Neural progenitor cell (in vitro differentiated cells): ENCODE results near the gene CSF1. TPM values are rescaled to one million over a fixed set of nuclear protein-coding genes. Genes with fewer than 3 reads are reported as not detected.
A peak's percentile ranks its signal among the peaks of the same experiment; 100 is the strongest.

ENCODE experiments used
- DNase-seq: peaks from one replicate; pipeline ENCODE4 v3.0.0-alpha.2; 2016; ENCODE audit warnings: low spot score
- H2AFZ ChIP-seq: fragments of 200-600 bp; sonication (generic); replicated peaks from 2 replicates; pipeline ENCODE4 v1.6.1; 2016; ENCODE audit warnings: antibody characterized with exemption
- H3F3A ChIP-seq: fragments of 200-600 bp; sonication (generic); 2 replicates; pipeline ENCODE4 v1.6.1; 2016; ENCODE audit warnings: antibody characterized with exemption, low read depth
- H3K27ac ChIP-seq: fragments of 200-600 bp; sonication (generic); 2 replicates; pipeline ENCODE4 v1.5.1; 2016; ENCODE audit warnings: mild to moderate bottlenecking
- H3K27me3 ChIP-seq: fragments of 200-600 bp; sonication (generic); 2 replicates; pipeline ENCODE4 v1.6.1; 2016; ENCODE audit warnings: mild to moderate bottlenecking, moderate library complexity
- H3K36me3 ChIP-seq: fragments of 200-600 bp; sonication (generic); 2 replicates; pipeline ENCODE4 v1.5.1; 2016
- H3K4me1 ChIP-seq: fragments of 200-600 bp; sonication (generic); 2 replicates; pipeline ENCODE4 v1.6.1; 2016; ENCODE audit warnings: mixed run types
- H3K4me2 ChIP-seq: fragments of 200-600 bp; sonication (generic); 2 replicates; pipeline ENCODE4 v1.6.1; 2016
- H3K4me3 ChIP-seq: fragments of 200-600 bp; sonication (generic); 2 replicates; pipeline ENCODE4 v1.5.1; 2016
- H3K79me2 ChIP-seq: fragments of 200-600 bp; sonication (generic); 2 replicates; pipeline ENCODE4 v1.6.1; 2016; ENCODE audit warnings: low read depth
- H3K9ac ChIP-seq: fragments of 200-600 bp; sonication (generic); 2 replicates; pipeline ENCODE4 v1.6.1; 2016
- H3K9me3 ChIP-seq: fragments of 200-600 bp; sonication (generic); 2 replicates; pipeline ENCODE4 v1.5.1; 2016; ENCODE audit warnings: low read depth
- H4K20me1 ChIP-seq: fragments of 200-600 bp; sonication (generic); 2 replicates; pipeline ENCODE4 v1.6.1; 2016; ENCODE audit warnings: low read depth
- H3K27ac Mint-ChIP-seq: 3 replicates; pipeline ENCODE4 v1.8.0; 2021; ENCODE audit warnings: mixed read lengths
- H3K27me3 Mint-ChIP-seq: 2 replicates; pipeline ENCODE4 v1.8.0; 2022; ENCODE audit warnings: low read depth, mild to moderate bottlenecking, inconsistent platforms, moderate library complexity, mixed read lengths; ENCODE audit not compliant: insufficient read depth
- H3K36me3 Mint-ChIP-seq: 3 replicates; pipeline ENCODE4 v1.8.0; 2021; ENCODE audit warnings: mixed read lengths
- H3K4me1 Mint-ChIP-seq: 3 replicates; pipeline ENCODE4 v1.8.0; 2021; ENCODE audit warnings: mixed read lengths
- H3K4me3 Mint-ChIP-seq: 3 replicates; pipeline ENCODE4 v1.8.0; 2021; ENCODE audit warnings: mild to moderate bottlenecking, moderate library complexity, mixed read lengths
- H3K9me3 Mint-ChIP-seq: 3 replicates; pipeline ENCODE4 v1.8.0; 2020; ENCODE audit warnings: mixed read lengths
- CTCF ChIP-seq: fragments of 200-600 bp; sonication (generic); IDR thresholded peaks from 2 replicates; pipeline ENCODE4 v1.5.1; 2017; ENCODE audit warnings: antibody characterized with exemption, mild to moderate bottlenecking
- EZH2 ChIP-seq: fragments of 200-600 bp; sonication (generic); IDR thresholded peaks from 2 replicates; pipeline ENCODE4 v1.6.1; 2017; ENCODE audit warnings: antibody characterized with exemption, mild to moderate bottlenecking, moderate library complexity
- EZH2phosphoT487 ChIP-seq: fragments of 200-600 bp; sonication (generic); IDR thresholded peaks from 2 replicates; pipeline ENCODE4 v1.6.1; 2017; ENCODE audit warnings: antibody characterized with exemption
- total RNA-seq: library from RNA; depleted of rRNA; stranded (reverse); fragments of >200 nt; gene quantifications from 2 replicates; pipeline ENCODE4 v1.2.3, GENCODE V29; 2015; ENCODE audit warnings: low replicate concordance

CSF1 gene
- total RNA-seq, 1 donor from 2014 or later: 2.7 TPM

DNA sequence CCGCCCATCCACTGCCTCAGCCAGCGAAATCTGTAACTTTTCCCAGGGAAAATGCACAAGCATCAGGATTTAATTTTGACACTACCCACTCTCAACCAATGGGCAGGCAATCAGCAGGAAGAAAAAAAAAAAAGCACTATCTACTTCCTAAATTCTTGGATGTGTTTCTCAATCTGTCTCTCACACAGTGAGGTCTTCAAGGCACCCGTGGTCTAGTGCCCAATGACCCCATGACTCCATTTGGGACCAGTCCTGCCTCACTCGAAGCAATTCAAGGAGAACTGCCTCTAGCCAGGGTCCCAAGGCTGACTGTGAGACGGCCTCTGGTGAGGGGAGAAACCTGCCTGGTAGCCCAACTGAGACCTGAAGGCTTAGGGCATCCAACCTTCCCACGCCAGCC is 35.9 kb downstream of the CSF1 start:
- Histone ChIP-seq H3K4me1 (peaks cover 8% of the 10 kb centered on the region), H3K36me3 (no peaks in the 10 kb centered on the region), H3K9ac (no peak overlapping the region), H3F3A (no peaks in the 10 kb centered on the region), H3K79me2 (no peaks in the 10 kb centered on the region), H3K27ac (no peak overlapping the region), H3K27me3 (no peaks in the 10 kb centered on the region), H3K9me3 (no peaks in the 10 kb centered on the region), H2AFZ (no peak overlapping the region), H4K20me1 (no peaks in the 10 kb centered on the region), H3K4me3 (no peak overlapping the region), H3K4me2 (no peak overlapping the region)
- H3K27ac Mint-ChIP-seq: no peak overlapping the region
- H3K27me3 Mint-ChIP-seq: peaks cover 2% of the 10 kb centered on the region
- DNase-seq: no peak
- H3K36me3 Mint-ChIP-seq: no peaks in the 10 kb centered on the region
- no peak overlapping the region for H3K4me3 Mint-ChIP-seq
- H3K4me1 Mint-ChIP-seq: peaks cover 6% of the 10 kb centered on the region
- TF ChIP-seq CTCF (no peak), EZH2 (no peak), EZH2phosphoT487 (no peak)
- H3K9me3 Mint-ChIP-seq: no peaks in the 10 kb centered on the region

- no peaks in the 10 kb centered on the region for H3K79me2 ChIP-seq
- no peak overlapping the region for H3K9ac ChIP-seq
- H3K27me3 ChIP-seq: no peaks in the 10 kb centered on the region
- no peak overlapping the region for H3K4me2 ChIP-seq
- no peak for DNase-seq
- H4K20me1 ChIP-seq: no peaks in the 10 kb centered on the region
- H2AFZ ChIP-seq: peak overlapping the region; percentile 99
- Mint-ChIP-seq H3K27ac (no peak overlapping the region), H3K36me3 (no peaks in the 10 kb centered on the region), H3K4me3 (no peak overlapping the region), H3K27me3 (peaks cover 4% of the 10 kb centered on the region), H3K4me1 (peaks cover 6% of the 10 kb centered on the region), H3K9me3 (no peaks in the 10 kb centered on the region)
- H3F3A ChIP-seq: no peaks in the 10 kb centered on the region
- H3K9me3 ChIP-seq: no peaks in the 10 kb centered on the region
- H3K4me3 ChIP-seq: no peak overlapping the region
- H3K27ac ChIP-seq: no peak overlapping the region
- no peak for TF ChIP-seq CTCF
- no peaks in the 10 kb centered on the region for H3K36me3 ChIP-seq
- H3K4me1 ChIP-seq: peaks cover 8% of the 10 kb centered on the region
Measured at GRCh38 chr1:109947582-109948284, 37.1 kb downstream of the CSF1 start.

GRCh38 chr1:109948285-109948630 is 37.6 kb downstream of the CSF1 start:
- no peaks in the 10 kb centered on the region for H3K36me3 Mint-ChIP-seq
- no peak overlapping the region for H3K27ac Mint-ChIP-seq
- H3K4me1 ChIP-seq: peaks cover 8% of the 10 kb centered on the region

More at GRCh38 chr1:109948285-109948630, 37.6 kb downstream of the CSF1 start:
- no peak overlapping the region for H3K27ac ChIP-seq
- no peak overlapping the region for H3K9ac ChIP-seq
- peaks cover 4% of the 10 kb centered on the region for H3K27me3 Mint-ChIP-seq
- peaks cover 6% of the 10 kb centered on the region for H3K4me1 Mint-ChIP-seq
- H3K27me3 ChIP-seq: no peaks in the 10 kb centered on the region
- H3K36me3 ChIP-seq: no peaks in the 10 kb centered on the region
- TF ChIP-seq EZH2phosphoT487: no peak
- TF ChIP-seq CTCF: no peak
- no peak for TF ChIP-seq EZH2
- no peaks in the 10 kb centered on the region for H3K9me3 Mint-ChIP-seq
- DNase-seq: no peak
- no peaks in the 10 kb centered on the region for H3F3A ChIP-seq
- H2AFZ ChIP-seq: no peak overlapping the region
- no peak overlapping the region for H3K4me3 Mint-ChIP-seq
- H3K79me2 ChIP-seq: no peaks in the 10 kb centered on the region
- H3K4me3 ChIP-seq: no peak overlapping the region
- no peaks in the 10 kb centered on the region for H3K9me3 ChIP-seq
- no peaks in the 10 kb centered on the region for H4K20me1 ChIP-seq
- H3K4me2 ChIP-seq: no peak overlapping the region
